ENCODE data around the gene CDC27. TPM values are rescaled to one million over a fixed set of nuclear protein-coding genes. Genes with fewer than 3 reads are reported as not detected.

CDC27 gene
- 10 to 100 TPM; 63.2 to 73.7 (median 65.0) TPM for total RNA-seq

- DNase-seq (ENCODE audit: low spot score in 2 of 2): peak; percentile 96 to 99
- Histone ChIP-seq H3K9me3 (no peaks in the 10 kb centered on the region), H3K27ac (peak within 1 kb of the TSS; percentile 98), H3K36me3 (no peaks in the 10 kb centered on the region), H3K4me1 (no peaks in the 10 kb centered on the region), H3K4me3 (peak within 1 kb of the TSS; percentile 65 to 89 (median 80)), H3K27me3 (no peaks in the 10 kb centered on the region)
- no peak for TF ChIP-seq CTCF (IDR thresholded peaks at IDR 0.05)
- TF ChIP-seq POLR2AphosphoS5 (IDR thresholded peaks at IDR 0.05): peak; percentile 73 to 85 (median 74)
- no peak for TF ChIP-seq POLR2A (IDR thresholded peaks at IDR 0.05)
- intact Hi-C loops (cut with DNase I; ENCODE audit: low total_unique reads): no loop called here
These were observed at the start of gene CDC27 for GRCh38 chr17:47188876-47189731. CDC27 (minus strand) TSS chr17:47189295; CDS start chr17:47189172, 123 bp downstream.

GRCh38 chr17:47238321-47239010, 49.4 kb upstream of the CDC27 start:
- no peak overlapping the region for H3K27ac ChIP-seq
- no peak for DNase-seq (ENCODE audit: low spot score in 2 of 2)
- H3K36me3 ChIP-seq: no peaks in the 10 kb centered on the region
- H3K4me1 ChIP-seq: peaks cover 0 to 5% of the 10 kb centered on the region in 2 donors
- no peaks in the 10 kb centered on the region for H3K27me3 ChIP-seq
- no peaks in the 10 kb centered on the region for H3K9me3 ChIP-seq
- intact Hi-C loops (cut with DNase I; ENCODE audit: low total_unique reads): no loop called here
- H3K4me3 ChIP-seq: no peak overlapping the region
- no peak for TF ChIP-seq CTCF (IDR thresholded peaks at IDR 0.05)
- no peak for TF ChIP-seq POLR2A (IDR thresholded peaks at IDR 0.05)
- no peak for TF ChIP-seq POLR2AphosphoS5 (IDR thresholded peaks at IDR 0.05)

GRCh38 chr17:47237841-47238240, 48.7 kb upstream of the CDC27 start:
- no peak for TF ChIP-seq CTCF (IDR thresholded peaks at IDR 0.05)
- TF ChIP-seq POLR2A (IDR thresholded peaks at IDR 0.05): no peak
- no peak for TF ChIP-seq POLR2AphosphoS5 (IDR thresholded peaks at IDR 0.05)
- intact Hi-C loops (cut with DNase I; ENCODE audit: low total_unique reads): no loop called here
- H3K9me3 ChIP-seq: no peaks in the 10 kb centered on the region
- H3K27ac ChIP-seq: no peak overlapping the region
- peaks cover 0 to 5% of the 10 kb centered on the region in 2 donors for H3K4me1 ChIP-seq
- H3K4me3 ChIP-seq: no peak overlapping the region
- no peak for DNase-seq (ENCODE audit: low spot score in 2 of 2)
- no peaks in the 10 kb centered on the region for H3K36me3 ChIP-seq
- H3K27me3 ChIP-seq: no peaks in the 10 kb centered on the region

- TF ChIP-seq POLR2A (IDR thresholded peaks at IDR 0.05) (no peak), CTCF (IDR thresholded peaks at IDR 0.05) (no peak), POLR2AphosphoS5 (IDR thresholded peaks at IDR 0.05) (no peak)
- H3K4me3 ChIP-seq: no peak overlapping the region
- no peak for DNase-seq (ENCODE audit: low spot score in 2 of 2)
- no peaks in the 10 kb centered on the region for H3K9me3 ChIP-seq
- H3K4me1 ChIP-seq: peaks cover 0 to 5% of the 10 kb centered on the region in 2 donors
- intact Hi-C loops (cut with DNase I; ENCODE audit: low total_unique reads): no loop called here
- no peak overlapping the region for H3K27ac ChIP-seq
- H3K27me3 ChIP-seq: no peaks in the 10 kb centered on the region
- H3K36me3 ChIP-seq: no peaks in the 10 kb centered on the region
These were observed 46.8 kb upstream of the CDC27 start for GRCh38 chr17:47235923-47236322.

- Histone ChIP-seq H3K27me3 (no peaks in the 10 kb centered on the region), H3K4me3 (no peak overlapping the region), H3K9me3 (no peaks in the 10 kb centered on the region), H3K4me1 (peaks cover 0 to 5% of the 10 kb centered on the region in 2 donors), H3K27ac (no peak overlapping the region), H3K36me3 (no peaks in the 10 kb centered on the region)
- intact Hi-C loops (cut with DNase I; ENCODE audit: low total_unique reads): no loop called here
- no peak for TF ChIP-seq POLR2AphosphoS5 (IDR thresholded peaks at IDR 0.05)
- TF ChIP-seq CTCF (IDR thresholded peaks at IDR 0.05): no peak
- TF ChIP-seq POLR2A (IDR thresholded peaks at IDR 0.05): no peak
- no peak for DNase-seq (ENCODE audit: low spot score in 2 of 2)
These were observed 46.4 kb upstream of the CDC27 start for GRCh38 chr17:47235506-47235905.

Measured in breast epithelium (tissue), 4 donors.